H1 (cell line): Measurements from ENCODE around the gene BCAS1. TPM values are rescaled to one million over a fixed set of nuclear protein-coding genes. Genes with fewer than 3 reads are reported as not detected.

Experiments
- CTCF ChIA-PET: fragments of 300-600 bp; sonication (Branson Sonifier 250); formaldehyde crosslinking; loops from one replicate; lab custom pipeline; 2021; ENCODE audit not compliant: partially characterized antibody; lab: Charles Lee
- POLR2A ChIA-PET: fragments of 300-600 bp; sonication (Branson Sonifier 250); formaldehyde crosslinking; loops from one replicate; lab custom pipeline; 2021; ENCODE audit warnings: inconsistent platforms; ENCODE audit not compliant: partially characterized antibody; lab: Charles Lee
- DNase-seq, 2 experiments: peaks; one replicate each; pipeline versions ENCODE4 v3.0.0 to v3.0.0-alpha.2; 2010 to 2022; ENCODE audit warnings: low spot score in 2 of 2, low read depth in 1 of 2, mixed read lengths in 1 of 2
- FAIRE-seq: peaks from 2 replicates; lab custom pipeline; 2011; peaks lifted over from hg19 to GRCh38; lab: Jason Lieb, UNC
- H2AFZ ChIP-seq: 2 replicates; pipeline ENCODE4 v1.8.1; 2012; ENCODE audit warnings: low read length, inconsistent platforms
- H2AK5ac ChIP-seq: 2 replicates; pipeline ENCODE4 v1.6.1; 2013; ENCODE audit warnings: low read depth, low read length
- H2BK120ac ChIP-seq: replicated peaks from 2 replicates; pipeline ENCODE3; 2013; ENCODE audit warnings: low read depth, low read length, inconsistent platforms
- H2BK12ac ChIP-seq: 2 replicates; pipeline ENCODE4 v1.6.1; 2013; ENCODE audit warnings: low read depth, low read length
- H2BK15ac ChIP-seq: 2 replicates; pipeline ENCODE4 v1.6.1; 2013; ENCODE audit warnings: low read length
- H2BK20ac ChIP-seq: 2 replicates; pipeline ENCODE4 v1.6.1; 2013; ENCODE audit warnings: low read length
- H2BK5ac ChIP-seq: 2 replicates; pipeline ENCODE4 v1.6.1; 2013; ENCODE audit warnings: low read depth, low read length
- H3K14ac ChIP-seq: 2 replicates; pipeline ENCODE4 v1.6.1; 2013; ENCODE audit warnings: inconsistent platforms; ENCODE audit not compliant: insufficient read length
- H3K18ac ChIP-seq: 2 replicates; pipeline ENCODE4 v1.6.1; 2013; ENCODE audit warnings: low read length; ENCODE audit errors: extremely low read depth
- H3K23ac ChIP-seq: 2 replicates; pipeline ENCODE4 v1.6.1; 2013; ENCODE audit warnings: inconsistent platforms; ENCODE audit not compliant: insufficient read length
- H3K23me2 ChIP-seq: 2 replicates; pipeline ENCODE4 v1.6.1; 2013; ENCODE audit warnings: low read depth, low read length
- H3K27ac ChIP-seq: 2 replicates; pipeline ENCODE4 v1.6.1; 2011; ENCODE audit warnings: low read depth, low read length, inconsistent platforms
- H3K27me3 ChIP-seq, 4 experiments: replicated peaks in 1 of 4; 1 replicate in 1 of 4; 2 replicates in 3 of 4; pipeline versions ENCODE4 v1.6.1 to v1.8.1; 2011 to 2013; ENCODE audit warnings: low read length in 3 of 4, mild to moderate bottlenecking in 3 of 4, inconsistent platforms in 2 of 4, mixed read lengths in 2 of 4, moderate library complexity in 1 of 4; ENCODE audit not compliant: control insufficient read depth in 3 of 4, insufficient read depth in 3 of 4; ENCODE audit errors: extremely low read depth in 1 of 4
- H3K36me3 ChIP-seq, 4 experiments: 2 replicates each; pipeline versions ENCODE4 v1.6.1 to v1.8.1; 2011 to 2013; ENCODE audit warnings: mild to moderate bottlenecking in 4 of 4, low read length in 3 of 4, moderate library complexity in 2 of 4, control low read depth in 1 of 4, inconsistent platforms in 1 of 4; ENCODE audit not compliant: insufficient read depth in 4 of 4, control insufficient read depth in 2 of 4
- H3K4ac ChIP-seq: replicated peaks from 2 replicates; pipeline ENCODE3; 2013; ENCODE audit warnings: low read length, low read depth, mixed read lengths, inconsistent platforms; ENCODE audit not compliant: insufficient read length
- H3K4me1 ChIP-seq, 4 experiments: replicated peaks in 1 of 4; 1 replicate in 1 of 4; 2 replicates in 3 of 4; pipeline versions ENCODE4 v1.6.1 to v1.8.1; 2011 to 2013; ENCODE audit warnings: low read length in 3 of 4, inconsistent platforms in 2 of 4, mixed read lengths in 1 of 4; ENCODE audit not compliant: insufficient read depth in 4 of 4, control insufficient read depth in 3 of 4
- H3K4me2 ChIP-seq, 2 experiments: 2 replicates each; pipeline versions ENCODE4 v1.6.1 to v1.8.1; 2011 to 2013; ENCODE audit warnings: low read depth in 2 of 2, low read length in 2 of 2, control low read depth in 1 of 2, inconsistent platforms in 1 of 2, mild to moderate bottlenecking in 1 of 2; ENCODE audit not compliant: insufficient read depth in 1 of 2
- H3K4me3 ChIP-seq, 4 experiments: fragments of 200-600, 300-600 bp in 1 of 4; sonication (generic), shearing (Covaris generic), sonication (Bioruptor Twin) in 1 of 4; 2 replicates each; pipeline versions ENCODE4 v1.5.1 to v1.8.1; 2011 to 2016; ENCODE audit warnings: low read length in 4 of 4, low read depth in 3 of 4, control low read depth in 2 of 4, inconsistent platforms in 2 of 4, mild to moderate bottlenecking in 2 of 4, mixed read lengths in 1 of 4, moderate library complexity in 1 of 4; ENCODE audit not compliant: insufficient read depth in 2 of 4; ENCODE audit errors: extremely low read depth in 1 of 4
- H3K56ac ChIP-seq: replicated peaks from 2 replicates; pipeline ENCODE3; 2013; ENCODE audit warnings: low read depth, mild to moderate bottlenecking, mixed read lengths, low read length, inconsistent platforms; ENCODE audit not compliant: insufficient read length
- H3K79me1 ChIP-seq: 2 replicates; pipeline ENCODE4 v1.6.1; 2013; ENCODE audit warnings: low read depth, low read length, control low read depth
- H3K79me2 ChIP-seq, 2 experiments: 2 replicates each; pipeline versions ENCODE4 v1.6.1 to v1.8.1; 2012 to 2013; ENCODE audit warnings: low read length in 2 of 2, mild to moderate bottlenecking in 2 of 2, inconsistent platforms in 1 of 2; ENCODE audit not compliant: insufficient read depth in 2 of 2, control insufficient read depth in 1 of 2
- H3K9ac ChIP-seq, 4 experiments: replicated peaks in 1 of 4; 1 replicate in 1 of 4; 2 replicates in 3 of 4; pipeline versions ENCODE4 v1.6.1 to v1.8.1; 2011 to 2013; ENCODE audit warnings: low read depth in 3 of 4, low read length in 3 of 4, control low read depth in 2 of 4, mild to moderate bottlenecking in 2 of 4, moderate library complexity in 2 of 4, inconsistent platforms in 1 of 4; ENCODE audit errors: extremely low read depth in 1 of 4
- H3K9me3 ChIP-seq, 2 experiments: 2 replicates each; pipeline versions ENCODE4 v1.6.1 to v1.8.1; 2012 to 2013; ENCODE audit warnings: mild to moderate bottlenecking in 2 of 2, moderate library complexity in 2 of 2, control low read depth in 1 of 2, inconsistent platforms in 1 of 2, low read depth in 1 of 2, low read length in 1 of 2, mixed read lengths in 1 of 2; ENCODE audit not compliant: insufficient read depth in 2 of 2
- H4K20me1 ChIP-seq, 2 experiments: replicated peaks in 1 of 2; 2 replicates each; pipeline versions ENCODE3 to v1.8.1; 2011 to 2013; ENCODE audit warnings: inconsistent platforms in 2 of 2, low read length in 2 of 2, mild to moderate bottlenecking in 1 of 2; ENCODE audit not compliant: insufficient read depth in 2 of 2, control insufficient read depth in 1 of 2
- H4K5ac ChIP-seq: 2 replicates; pipeline ENCODE4 v1.6.1; 2013; ENCODE audit warnings: low read length, low read depth, mixed read lengths, inconsistent platforms; ENCODE audit not compliant: insufficient read length
- H4K8ac ChIP-seq: 2 replicates; pipeline ENCODE4 v1.8.0; 2013; ENCODE audit warnings: mild to moderate bottlenecking, moderate library complexity, low read length, inconsistent platforms; ENCODE audit not compliant: insufficient read depth; ENCODE audit errors: extremely low read depth
- H4K91ac ChIP-seq: replicated peaks from 2 replicates; pipeline ENCODE3; 2013; ENCODE audit warnings: low read length, mixed read lengths, inconsistent platforms; ENCODE audit not compliant: insufficient read length
- ASH2L ChIP-seq: fragments of 200-600, 300-600 bp; sonication (generic); IDR thresholded peaks from one replicate; pipeline ENCODE4 v1.7.1; 2017; ENCODE audit warnings: low read length
- GTF2F1 ChIP-seq: IDR thresholded peaks from 2 replicates; pipeline ENCODE4 v1.6.1; 2012; ENCODE audit warnings: low read depth, low read length, improper control_type of control experiment, borderline replicate concordance
- TEAD4 ChIP-seq: IDR thresholded peaks from 2 replicates; pipeline ENCODE4 v1.6.1; 2012; ENCODE audit warnings: low read depth, low read length, inconsistent platforms, mixed read lengths
- WGBS, 2 experiments: shearing (Covaris generic) in 1 of 2; methylation state at CpG; one replicate each; pipeline versions ENCODE4 v1.1.6 to v1.1.7; 2013 to 2015; ENCODE audit warnings: low lambda C conversion rate in 2 of 2, mixed read lengths in 2 of 2, inconsistent platforms in 1 of 2, low coverage in 1 of 2, missing lambda C conversion rate in 1 of 2; ENCODE audit not compliant: insufficient replicate concordance in 2 of 2, insufficient coverage in 1 of 2, insufficient read length in 1 of 2; ENCODE audit errors: extremely low coverage in 1 of 2, missing lambda C conversion rate in 1 of 2; 5-methylcytosine and 5-hydroxymethylcytosine counted together
- polyA plus RNA-seq, 7 experiments: library from polyadenylated mRNA; depleted of rRNA in 3 of 7; stranded (reverse) in 5 of 7; unstranded in 2 of 7; fragments of >200 nt in 5 of 7; fragments of 200-250 nt in 2 of 7; gene quantifications; 1 replicate in 5 of 7; 2 replicates in 1 of 7; 4 replicates in 1 of 7; pipeline versions ENCODE4 v1.2.1 to v1.2.3, GENCODE V29; 2011 to 2013; ENCODE audit warnings: missing spikeins in 2 of 7, mixed read lengths in 2 of 7
- total RNA-seq: library from RNA; stranded (reverse); fragmentation: NEBNext Ultra II Directional; extraction: Animal tissue kit (Norgen Biotek cat#: 25700); gene quantifications from 2 replicates; pipeline ENCODE4 v1.2.1, GENCODE V29; 2021

The BCAS1 gene
- total and polyA plus RNA-seq, 2 of the 8 experiments (the other 6 are each of a cell fraction or from before 2014, with no cell fraction given) = 0.06 to 0.19 TPM

- Histone ChIP-seq H2BK15ac (no peak overlapping the region), H3K36me3 (no peaks in the 10 kb centered on the region), H3K56ac (no peak overlapping the region), H3K27me3 (no peaks in the 10 kb centered on the region), H3K27ac (no peak overlapping the region), H3K79me2 (no peaks in the 10 kb centered on the region), H2AFZ (no peak overlapping the region), H3K9ac (no peak overlapping the region), H3K79me1 (no peaks in the 10 kb centered on the region), H2BK12ac (no peak overlapping the region), H3K9me3 (no peaks in the 10 kb centered on the region), H3K18ac (no peak overlapping the region), H2BK5ac (no peak overlapping the region), H3K14ac (no peak overlapping the region), H3K4me1 (peaks cover 0 to 2% (median 0%) of the 10 kb centered on the region in 4 experiments; a peak in 2 of 7 replicates), H3K23me2 (no peaks in the 10 kb centered on the region), H3K4me3 (no peak overlapping the region), H4K8ac (no peak overlapping the region), H2AK5ac (no peak overlapping the region), H3K23ac (no peak overlapping the region), H4K5ac (no peak overlapping the region), H4K91ac (no peak overlapping the region), H4K20me1 (no peaks in the 10 kb centered on the region), H2BK120ac (no peak overlapping the region), H3K4me2 (no peak overlapping the region), H3K4ac (no peak overlapping the region), H2BK20ac (no peak overlapping the region)
- DNase-seq = no peak
- WGBS, 2 experiments = 73% methylated on average over 3 of the region's 3 CpGs; no CpG with 5 or more reads in 1 of the 2 experiments
- POLR2A ChIA-PET = no interaction called here
- no peak for FAIRE-seq
- CTCF ChIA-PET = no interaction called here
- TF ChIP-seq ASH2L = peak; percentile 41
- TF ChIP-seq GTF2F1 = no peak
- peak; percentile 65 for TF ChIP-seq TEAD4
- TF ChIP-seq, all 59 proteins: peak for 2
Observed at GRCh38 chr20:54025251-54025771, 45.1 kb downstream of the BCAS1 start.
